ENCODE results near the gene GPER1.

GRCh38 chr7:1050956-1051690 lies 36.8 kb upstream of the GPER1 start:
- TF ChIP-seq ZNF274 (IDR thresholded peaks at IDR 0.05; ENCODE audit: low read depth, low read length): no peak
- no peak for TF ChIP-seq YY1 (IDR thresholded peaks at IDR 0.05; ENCODE audit: insufficient read depth, insufficient read length)

Measured in NT2/D1 (cell line).